Glutamatergic neuron (in vitro differentiated cells): Measurements from ENCODE around the gene UGT1A1. TPM values are rescaled to one million over a fixed set of nuclear protein-coding genes. Genes with fewer than 3 reads are reported as not detected.

Source experiments
- DNase-seq: peaks from one replicate; pipeline ENCODE4 v3.0.0; 2022
- H3K27ac Mint-ChIP-seq: one replicate; pipeline ENCODE4 v1.8.0; 2020; ENCODE audit warnings: mild to moderate bottlenecking, mixed read lengths, inconsistent platforms; ENCODE audit not compliant: unreplicated experiment
- H3K27me3 Mint-ChIP-seq: one replicate; pipeline ENCODE4 v1.8.0; 2020; ENCODE audit warnings: mild to moderate bottlenecking, moderate library complexity, mixed read lengths, inconsistent platforms; ENCODE audit not compliant: unreplicated experiment
- H3K36me3 Mint-ChIP-seq: one replicate; pipeline ENCODE4 v1.8.0; 2020; ENCODE audit warnings: mild to moderate bottlenecking, mixed read lengths, inconsistent platforms; ENCODE audit not compliant: unreplicated experiment
- H3K4me1 Mint-ChIP-seq: one replicate; pipeline ENCODE4 v1.8.0; 2020; ENCODE audit warnings: mild to moderate bottlenecking, low read depth, mixed read lengths, inconsistent platforms; ENCODE audit not compliant: unreplicated experiment
- H3K4me3 Mint-ChIP-seq: one replicate; pipeline ENCODE4 v1.8.0; 2020; ENCODE audit warnings: mild to moderate bottlenecking, mixed read lengths, inconsistent platforms; ENCODE audit not compliant: unreplicated experiment
- H3K9me3 Mint-ChIP-seq: one replicate; pipeline ENCODE4 v1.8.0; 2020; ENCODE audit warnings: mild to moderate bottlenecking, moderate library complexity, mixed read lengths, inconsistent platforms; ENCODE audit not compliant: unreplicated experiment
- CTCF ChIP-seq: fragments of 200-600 bp; sonication (generic); IDR thresholded peaks from one replicate; pipeline ENCODE4 v1.5.0; 2021; ENCODE audit not compliant: partially characterized antibody, unreplicated experiment
- long read RNA-seq: library from polyadenylated mRNA; unstranded; transcript quantifications from one replicate; pipeline ENCODE4 v2.0.0, GENCODE V29; 2020; ENCODE audit not compliant: unreplicated experiment
- total RNA-seq: library from RNA; stranded (reverse); fragmentation: NEBNext Ultra II Directional; extraction: Animal tissue kit (Norgen Biotek cat#: 25700); gene quantifications from one replicate; pipeline ENCODE4 v1.2.1, GENCODE V29; 2021; ENCODE audit not compliant: unreplicated experiment

UGT1A1 gene
- total RNA-seq: not detected
- long read RNA-seq: 0 reads

GRCh38 chr2:233760043-233760442 is at the start of gene UGT1A1:
Gene UGT1A1 (plus strand): TSS chr2:233760270. CDS start chr2:233760288, 18 bp downstream.
- Mint-ChIP-seq H3K4me1 (no peaks in the 10 kb centered on the region), H3K4me3 (no peak within 1 kb of the TSS), H3K27ac (no peak within 1 kb of the TSS), H3K9me3 (no peaks in the 10 kb centered on the region), H3K36me3 (no peaks in the 10 kb centered on the region), H3K27me3 (peaks cover 3% of the 10 kb centered on the region)
- no peak for TF ChIP-seq CTCF
- no peak for DNase-seq

DNA sequence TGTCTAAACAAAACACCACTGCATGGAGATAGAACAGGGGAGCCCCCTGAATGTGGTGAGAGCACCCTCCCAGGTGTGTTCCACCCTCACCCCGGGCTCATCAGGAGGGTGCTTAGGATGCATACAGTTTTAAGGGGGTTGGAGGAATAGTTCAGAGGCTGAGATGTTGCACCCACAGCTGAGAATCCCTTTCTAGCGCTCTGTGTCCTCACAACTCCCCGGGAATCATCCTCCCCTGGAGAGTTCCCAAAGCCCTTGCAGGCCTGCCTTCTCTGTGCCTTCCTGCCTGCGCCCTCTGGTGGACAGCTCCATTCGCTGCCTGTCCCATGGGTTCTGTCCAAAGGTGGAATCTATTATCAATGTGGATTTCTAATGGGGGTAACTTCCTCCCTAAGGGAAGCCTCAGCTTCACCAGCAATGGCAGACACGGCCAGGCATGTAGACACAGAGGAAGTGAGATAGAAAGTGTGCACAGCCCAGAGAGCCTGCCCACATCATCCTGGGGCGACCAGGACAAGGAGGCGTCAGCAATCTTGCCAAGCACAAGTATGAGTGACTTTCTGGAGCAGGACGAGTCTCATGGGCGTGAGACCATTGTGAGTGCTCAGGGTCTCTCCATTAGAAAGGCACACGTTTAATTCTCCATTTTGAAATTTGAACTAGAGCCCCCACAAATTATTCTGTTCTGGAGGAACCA is 48.6 kb upstream of the UGT1A1 start:
- no peak overlapping the region for H3K27ac Mint-ChIP-seq

DNA sequence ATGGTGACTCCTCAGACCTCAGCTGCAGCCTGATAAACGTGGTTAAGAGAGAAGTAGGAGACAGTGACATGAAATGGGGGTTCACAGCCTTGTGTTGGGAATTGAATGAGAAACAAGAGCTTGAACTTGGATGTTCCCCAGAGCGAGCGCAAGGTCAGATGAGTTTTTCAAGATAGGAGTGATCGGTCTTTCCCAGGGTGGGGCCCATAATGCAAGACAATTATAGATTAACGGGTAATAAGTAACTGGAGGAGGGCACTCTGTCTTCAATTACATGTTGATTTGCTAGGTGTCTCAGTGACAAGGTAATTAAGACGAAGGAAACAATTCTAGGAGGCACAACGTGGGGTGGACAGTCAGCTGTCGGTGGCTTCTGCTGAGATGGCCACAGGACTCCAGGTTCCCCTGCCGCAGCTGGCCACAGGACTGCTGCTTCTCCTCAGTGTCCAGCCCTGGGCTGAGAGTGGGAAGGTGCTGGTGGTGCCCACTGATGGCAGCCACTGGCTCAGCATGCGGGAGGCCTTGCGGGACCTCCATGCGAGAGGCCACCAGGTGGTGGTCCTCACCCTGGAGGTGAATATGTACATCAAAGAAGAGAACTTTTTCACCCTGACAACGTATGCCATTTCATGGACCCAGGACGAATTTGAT is 47.3 kb upstream of the UGT1A1 start, which contains the start of gene UGT1A5:
UGT1A5 (plus strand) TSS at position 297 of the 651 bp plus-strand sequence; CDS start at position 382, 85 bp downstream.
- H3K27ac Mint-ChIP-seq: no peak within 1 kb of the TSS
- H3K9me3 Mint-ChIP-seq: no peaks in the 10 kb centered on the region
- H3K36me3 Mint-ChIP-seq: no peaks in the 10 kb centered on the region
- no peak within 1 kb of the TSS for H3K4me3 Mint-ChIP-seq
- no peak for DNase-seq
- H3K4me1 Mint-ChIP-seq: no peaks in the 10 kb centered on the region
- TF ChIP-seq CTCF: no peak
- peaks cover 1% of the 10 kb centered on the region for H3K27me3 Mint-ChIP-seq

More for the DNA sequence above, 48.6 kb upstream of the UGT1A1 start:
- H3K36me3 Mint-ChIP-seq: no peaks in the 10 kb centered on the region
- DNase-seq: peak; percentile 92
- H3K27me3 Mint-ChIP-seq: peaks cover 1% of the 10 kb centered on the region
- no peak overlapping the region for H3K4me3 Mint-ChIP-seq
- H3K4me1 Mint-ChIP-seq: no peaks in the 10 kb centered on the region
- no peaks in the 10 kb centered on the region for H3K9me3 Mint-ChIP-seq
- peak; percentile 94 for TF ChIP-seq CTCF

DNA sequence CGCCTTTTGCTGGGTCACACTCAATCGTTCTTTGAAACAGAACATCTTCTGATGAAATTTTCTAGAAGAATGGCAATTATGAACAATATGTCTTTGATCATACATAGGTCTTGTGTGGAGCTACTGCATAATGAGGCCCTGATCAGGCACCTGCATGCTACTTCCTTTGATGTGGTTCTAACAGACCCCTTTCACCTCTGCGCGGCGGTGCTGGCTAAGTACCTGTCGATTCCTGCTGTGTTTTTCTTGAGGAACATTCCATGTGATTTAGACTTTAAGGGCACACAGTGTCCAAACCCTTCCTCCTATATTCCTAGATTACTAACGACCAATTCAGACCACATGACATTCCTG is 46.8 kb upstream of the UGT1A1 start:
- Mint-ChIP-seq H3K27me3 (peaks cover 1% of the 10 kb centered on the region), H3K4me3 (no peak overlapping the region), H3K36me3 (no peaks in the 10 kb centered on the region), H3K27ac (no peak overlapping the region), H3K9me3 (no peaks in the 10 kb centered on the region), H3K4me1 (no peaks in the 10 kb centered on the region)
- no peak for DNase-seq
- no peak for TF ChIP-seq CTCF

GRCh38 chr2:233714121-233714520 is 45.9 kb upstream of the UGT1A1 start:
- DNase-seq: no peak
- Mint-ChIP-seq H3K36me3 (no peaks in the 10 kb centered on the region), H3K27ac (no peak overlapping the region), H3K4me3 (no peak overlapping the region), H3K4me1 (no peaks in the 10 kb centered on the region), H3K27me3 (peaks cover 1% of the 10 kb centered on the region), H3K9me3 (no peaks in the 10 kb centered on the region)
- no peak for TF ChIP-seq CTCF
